VCaP (cell line): ENCODE results near the gene STX4.

Source experiments
- H3K27ac ChIP-seq: fragments of 450-650 bp; 2 replicates; pipeline ENCODE4 v1.5.1; 2017
- TF ChIP-seq, protein P1 (sequence below): fragments of 450-650 bp; conservative IDR thresholded peaks from 2 replicates; pipeline ENCODE4 v1.5.1; 2017; ENCODE audit warnings: mild to moderate bottlenecking, moderate library complexity

Gene STX4

DNA sequence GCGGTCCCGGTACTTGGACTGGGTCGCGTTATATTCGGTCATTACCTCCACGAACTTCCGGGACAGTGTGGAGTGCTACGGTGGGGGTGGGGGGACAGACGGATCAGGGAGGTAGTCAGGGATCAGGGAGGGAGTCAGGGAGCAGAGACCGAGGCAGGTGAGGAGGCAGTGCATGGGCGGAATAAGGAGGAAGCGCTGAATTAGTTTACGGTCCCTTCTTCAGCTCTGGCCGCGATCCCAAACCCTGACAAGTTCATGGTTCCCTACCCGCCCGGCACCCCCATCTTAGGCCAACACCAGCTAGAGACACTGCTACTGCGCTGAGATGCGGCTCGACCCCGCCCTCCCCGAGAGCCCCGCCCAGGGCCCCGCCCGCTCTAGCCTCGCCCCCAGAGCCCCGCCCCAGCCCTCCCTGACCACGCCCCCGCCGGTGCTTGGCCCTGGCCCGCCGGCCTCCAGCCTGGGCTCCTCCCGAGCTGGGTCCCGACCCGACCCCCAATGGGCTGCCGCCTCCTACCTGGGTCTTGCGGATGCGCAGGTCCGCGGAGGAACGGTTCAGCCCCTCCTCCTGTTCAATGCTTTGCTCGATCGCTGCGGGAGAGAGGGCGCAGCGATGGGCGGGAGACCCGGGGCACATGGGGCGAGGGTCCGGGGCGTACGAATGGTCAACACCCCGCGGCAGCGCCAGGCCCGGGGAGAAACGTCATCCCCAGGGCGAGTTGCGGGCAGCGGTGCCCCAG is 36.2 kb upstream of the STX4 start:
- H3K27ac ChIP-seq, result no peak overlapping the region

DNA sequence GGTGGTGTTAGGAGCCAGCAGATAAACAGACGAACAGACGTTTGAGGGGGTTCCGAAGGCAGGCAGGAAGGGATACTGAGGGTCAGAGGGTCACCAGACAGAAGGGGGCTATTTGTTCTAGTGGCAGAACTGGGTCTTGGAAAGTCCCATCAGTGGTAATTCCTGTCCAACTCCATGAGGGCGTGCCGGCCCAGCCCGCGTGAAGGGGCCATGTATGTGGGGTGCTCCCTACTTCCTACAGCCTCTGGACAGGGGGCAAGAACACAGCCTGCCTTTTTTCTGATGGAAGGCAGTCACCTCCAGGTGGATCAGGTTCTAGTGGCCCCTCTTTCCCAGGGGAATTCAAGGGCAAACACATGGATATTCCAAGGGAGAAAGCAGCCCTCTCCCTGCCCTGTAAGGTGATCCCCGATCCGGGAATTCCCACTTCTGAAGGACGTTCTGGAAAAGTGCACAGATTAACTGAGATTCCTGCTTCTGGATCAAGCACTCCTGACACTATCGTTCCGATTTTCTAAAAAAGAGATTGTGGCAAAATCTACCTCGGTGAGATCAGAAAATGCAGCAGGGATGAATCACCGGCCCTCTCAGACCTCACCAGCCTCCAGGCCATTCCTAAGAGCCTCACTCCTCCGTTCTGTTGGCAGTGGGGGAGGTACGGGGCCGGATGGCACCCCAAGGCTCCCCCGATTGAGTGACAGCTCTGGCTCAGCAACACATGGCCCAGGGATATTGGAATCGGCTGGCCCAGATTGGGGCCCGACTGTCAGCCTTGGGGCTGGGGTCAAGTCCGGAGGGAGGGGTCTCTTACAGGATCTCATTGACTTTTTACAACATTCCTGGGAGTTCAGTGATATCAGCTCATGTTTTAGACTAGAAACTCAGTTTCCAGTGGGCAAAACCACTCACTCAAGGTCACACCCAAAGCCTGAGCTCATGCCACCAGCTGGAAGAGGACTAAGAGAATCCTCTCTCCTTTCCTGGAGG is 35.3 kb upstream of the STX4 start:
- TF ChIP-seq, protein P1, sequence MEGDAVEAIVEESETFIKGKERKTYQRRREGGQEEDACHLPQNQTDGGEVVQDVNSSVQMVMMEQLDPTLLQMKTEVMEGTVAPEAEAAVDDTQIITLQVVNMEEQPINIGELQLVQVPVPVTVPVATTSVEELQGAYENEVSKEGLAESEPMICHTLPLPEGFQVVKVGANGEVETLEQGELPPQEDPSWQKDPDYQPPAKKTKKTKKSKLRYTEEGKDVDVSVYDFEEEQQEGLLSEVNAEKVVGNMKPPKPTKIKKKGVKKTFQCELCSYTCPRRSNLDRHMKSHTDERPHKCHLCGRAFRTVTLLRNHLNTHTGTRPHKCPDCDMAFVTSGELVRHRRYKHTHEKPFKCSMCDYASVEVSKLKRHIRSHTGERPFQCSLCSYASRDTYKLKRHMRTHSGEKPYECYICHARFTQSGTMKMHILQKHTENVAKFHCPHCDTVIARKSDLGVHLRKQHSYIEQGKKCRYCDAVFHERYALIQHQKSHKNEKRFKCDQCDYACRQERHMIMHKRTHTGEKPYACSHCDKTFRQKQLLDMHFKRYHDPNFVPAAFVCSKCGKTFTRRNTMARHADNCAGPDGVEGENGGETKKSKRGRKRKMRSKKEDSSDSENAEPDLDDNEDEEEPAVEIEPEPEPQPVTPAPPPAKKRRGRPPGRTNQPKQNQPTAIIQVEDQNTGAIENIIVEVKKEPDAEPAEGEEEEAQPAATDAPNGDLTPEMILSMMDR, result no peak
- H3K27ac ChIP-seq, result no peak overlapping the region

More for the DNA sequence above, 36.2 kb upstream of the STX4 start:
- TF ChIP-seq, protein P1, result no peak

DNA sequence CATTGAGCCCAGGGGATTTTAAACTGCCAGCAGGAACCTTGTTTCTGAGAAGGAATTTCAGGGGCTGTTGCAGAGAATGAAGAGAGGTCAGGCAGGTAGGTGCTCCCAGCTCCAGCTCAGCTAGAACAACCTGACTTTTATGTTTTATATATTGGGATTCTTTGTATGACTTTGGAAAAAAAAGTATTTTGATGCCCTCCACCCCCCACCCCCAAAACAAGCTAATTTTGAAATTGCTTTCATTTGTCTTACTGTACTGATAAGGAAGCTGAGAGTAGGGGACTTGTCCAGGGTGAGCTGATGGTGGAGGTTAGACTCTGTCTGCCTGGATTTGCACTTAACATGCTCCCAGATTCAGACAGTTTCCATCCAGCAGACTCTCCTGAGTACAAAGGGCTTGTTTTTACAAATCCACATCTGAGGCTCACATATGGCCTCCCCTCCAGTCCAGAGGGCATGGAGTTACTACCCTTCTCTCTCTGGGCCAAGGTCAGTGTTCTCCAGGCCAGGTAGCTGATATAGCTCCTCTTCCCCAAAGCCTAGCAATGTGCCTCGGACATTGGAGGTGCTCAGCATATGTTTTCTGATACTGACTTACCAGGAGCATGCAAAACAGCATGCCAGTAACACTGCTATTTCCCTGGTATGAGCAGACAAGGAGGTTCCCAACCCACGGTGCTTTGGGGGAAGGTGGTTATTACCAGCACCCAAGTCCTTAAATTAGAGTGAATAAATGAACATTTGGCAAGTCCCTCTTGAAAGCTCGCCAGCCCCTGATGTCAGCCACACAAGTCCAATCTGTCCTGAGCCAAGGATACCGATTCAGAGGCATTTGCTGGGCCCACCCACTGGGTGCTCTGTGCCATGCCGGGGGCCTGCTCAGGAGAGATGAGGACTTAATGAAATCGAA is 34.3 kb upstream of the STX4 start:
- H3K27ac ChIP-seq, result no peak overlapping the region
- TF ChIP-seq, protein P1, result no peak

DNA sequence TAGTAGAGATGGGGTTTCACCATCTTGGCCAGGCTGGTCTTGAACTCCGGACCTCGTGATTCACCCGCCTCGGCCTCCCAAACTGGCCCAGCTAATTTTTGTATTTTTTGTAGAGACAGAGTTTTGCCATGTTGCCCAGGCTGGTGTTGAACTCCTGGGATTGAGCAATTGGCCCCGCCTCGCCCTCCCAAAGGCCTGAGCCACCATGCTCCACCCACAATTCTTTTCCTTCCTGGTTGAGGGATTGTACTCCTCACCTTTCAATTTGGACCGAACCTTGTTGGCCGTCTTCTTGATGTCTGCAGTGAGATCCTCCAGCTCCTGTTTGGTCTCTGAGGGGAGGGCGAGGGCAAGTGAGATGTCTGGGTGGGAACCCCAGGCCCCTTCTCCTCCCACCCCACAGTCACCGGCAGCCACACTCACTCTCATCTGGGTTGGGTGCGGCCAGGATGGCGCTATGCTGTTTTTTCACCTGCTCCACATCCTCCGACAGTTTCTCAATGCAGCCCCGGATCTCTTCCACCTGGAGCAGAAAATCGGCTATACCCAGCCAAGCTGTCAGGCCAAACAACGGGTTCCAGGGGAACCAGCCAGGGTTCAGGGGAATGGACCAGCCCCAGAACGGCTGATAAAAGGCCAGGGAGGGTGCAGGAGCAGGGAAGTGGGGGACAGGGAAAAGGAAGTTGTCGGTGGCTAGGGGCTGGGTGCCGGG is 32.5 kb upstream of the STX4 start:
- TF ChIP-seq, protein P1, result no peak
- H3K27ac ChIP-seq, result no peak overlapping the region

DNA sequence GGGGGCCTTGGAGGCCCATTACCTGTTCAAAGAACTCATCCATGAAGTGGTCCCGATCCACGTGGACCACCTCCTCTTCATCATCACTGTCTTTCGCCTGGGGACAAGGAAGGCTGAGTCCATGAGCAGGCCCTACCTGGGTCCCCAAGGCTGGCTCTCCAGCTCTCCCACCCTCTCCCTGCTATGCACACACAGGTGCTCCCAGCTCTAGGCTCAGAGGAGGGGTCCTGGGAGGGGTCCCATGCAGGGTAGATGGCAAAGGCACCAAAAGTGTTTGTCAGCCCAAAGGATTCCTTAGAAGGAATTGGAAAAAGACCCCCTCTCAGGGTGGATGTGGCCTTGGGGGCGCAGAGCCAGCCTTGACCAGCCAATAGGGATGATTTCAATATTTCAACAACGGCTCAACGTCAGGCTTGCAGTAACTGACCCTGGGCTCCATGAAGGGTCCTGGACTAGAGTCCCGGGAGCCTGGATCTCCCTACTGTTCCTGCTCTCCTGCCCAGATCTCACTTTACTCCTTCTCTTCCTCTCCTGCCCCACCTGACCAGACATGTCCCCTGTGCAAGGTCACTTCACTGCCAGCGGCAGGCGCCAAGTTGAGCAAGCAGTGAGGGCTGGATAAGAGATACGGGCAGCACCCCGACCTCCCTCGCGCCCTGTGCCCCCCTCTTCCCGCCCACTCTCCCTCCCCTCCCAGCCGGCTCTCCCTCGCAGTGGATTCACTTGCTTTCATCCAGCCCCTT is 31.7 kb upstream of the STX4 start:
- no peak overlapping the region for H3K27ac ChIP-seq
- TF ChIP-seq, protein P1, result no peak

DNA sequence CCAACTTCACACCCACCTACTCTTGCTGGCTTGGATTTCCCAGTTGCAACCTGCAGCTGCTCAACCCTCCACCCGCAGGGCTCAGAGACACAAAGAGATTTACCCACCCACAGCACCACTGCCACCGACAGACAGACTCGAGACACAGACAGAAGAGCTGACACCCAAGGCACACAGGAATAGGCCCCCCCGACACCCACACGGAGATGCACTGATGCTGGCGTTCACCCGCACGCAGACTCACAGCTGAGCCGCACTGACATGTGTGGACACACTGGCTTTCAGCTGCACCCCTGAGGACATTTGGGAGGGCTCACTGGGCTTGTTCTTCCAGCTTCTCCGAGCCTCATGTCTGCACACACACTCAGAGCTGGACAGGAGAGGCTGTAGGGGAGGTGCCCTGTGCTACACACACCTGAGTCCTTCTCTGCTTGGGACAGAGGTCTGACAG is 31.1 kb upstream of the STX4 start:
- TF ChIP-seq, protein P1, result no peak
- no peak overlapping the region for H3K27ac ChIP-seq
